Tibial nerve (tissue), 4 donors: Measurements from ENCODE around the gene MICB. TPM values are rescaled to one million over a fixed set of nuclear protein-coding genes. Genes with fewer than 3 reads are reported as not detected.

ENCODE experiments used
- DNase-seq, 2 donors: peaks; one replicate each; pipeline ENCODE4 v3.0.0-alpha.2; 2019; ENCODE audit warnings: low spot score in 2 of 2
- H3K27ac ChIP-seq, 4 donors: fragments of 200-600 bp; sonication (generic) in 3 of 4; one replicate each; pipeline ENCODE4 v1.5.1; 2017 to 2019; ENCODE audit warnings: mild to moderate bottlenecking in 1 of 4
- H3K27me3 ChIP-seq, 2 donors: fragments of 200-600 bp; sonication (generic) in 1 of 2; one replicate each; pipeline versions ENCODE4 v1.5.1 to v1.6.0; 2017 to 2019
- H3K36me3 ChIP-seq, 3 donors: fragments of 200-600 bp; sonication (generic); one replicate each; pipeline ENCODE4 v1.5.1; 2018 to 2019
- H3K4me1 ChIP-seq, 4 donors: fragments of 200-600 bp; sonication (generic) in 3 of 4; one replicate each; pipeline ENCODE4 v1.5.1; 2017 to 2019
- H3K4me3 ChIP-seq, 4 donors: fragments of 200-600 bp; sonication (generic) in 3 of 4; one replicate each; pipeline ENCODE4 v1.5.1; 2017 to 2019; ENCODE audit warnings: mild to moderate bottlenecking in 1 of 4, moderate library complexity in 1 of 4
- H3K9me3 ChIP-seq, 4 donors: fragments of 200-600 bp; sonication (generic) in 3 of 4; one replicate each; pipeline ENCODE4 v1.5.1; 2017 to 2019
- CTCF ChIP-seq, 5 experiments: fragments of 200-600 bp in 3 of 5; fragments of 450-650 bp in 2 of 5; sonication (generic) in 3 of 5; IDR thresholded peaks; one replicate each; pipeline ENCODE4 v1.5.1; 2016 to 2019; ENCODE audit warnings: antibody characterized with exemption in 5 of 5, mild to moderate bottlenecking in 3 of 5, moderate library complexity in 2 of 5
- EP300 ChIP-seq, 2 donors: sonication (generic); formaldehyde crosslinking; IDR thresholded peaks; one replicate each; pipeline ENCODE4 v1.6.1; 2017; ENCODE audit warnings: antibody characterized with exemption in 2 of 2, mild to moderate bottlenecking in 1 of 2
- POLR2A ChIP-seq, 2 donors: fragments of 450-650 bp; IDR thresholded peaks; one replicate each; pipeline ENCODE4 v1.6.1; 2017; ENCODE audit warnings: antibody characterized with exemption in 2 of 2, mild to moderate bottlenecking in 2 of 2, moderate library complexity in 2 of 2
- WGBS, 2 donors: methylation state at CpG; one replicate each; pipeline ENCODE4 v1.1.5; 2018; 5-methylcytosine and 5-hydroxymethylcytosine counted together
- total RNA-seq, 4 donors: library from RNA; depleted of rRNA; stranded (reverse); fragments of >200 nt; gene quantifications; one replicate each; pipeline ENCODE4 v1.1.0, GENCODE V29; 2016

MICB gene
- total RNA-seq, 4 donors from 2014 or later, result 1.0 to 8.0 (median 4.1) TPM

- Histone ChIP-seq H3K27ac (no peak overlapping the region), H3K27me3 (no peaks in the 10 kb centered on the region), H3K4me3 (no peak overlapping the region), H3K4me1 (peaks cover 0 to 16% (median 6%) of the 10 kb centered on the region in 4 donors), H3K9me3 (no peaks in the 10 kb centered on the region), H3K36me3 (no peaks in the 10 kb centered on the region)
- no peak for DNase-seq
- TF ChIP-seq CTCF (IDR thresholded peaks at IDR 0.05) (no peak), POLR2A (IDR thresholded peaks at IDR 0.05) (no peak), EP300 (IDR thresholded peaks at IDR 0.05) (no peak)
- WGBS, 2 donors, result 78 to 88% methylated on average over 1 of the region's 1 CpG
Observed at GRCh38 chr6:31465185-31465536, 32.8 kb upstream of the MICB start.

GRCh38 chr6:31465718-31466117 lies 32.2 kb upstream of the MICB start:
- no peaks in the 10 kb centered on the region for H3K36me3 ChIP-seq
- H3K27me3 ChIP-seq, result no peaks in the 10 kb centered on the region
- TF ChIP-seq POLR2A (IDR thresholded peaks at IDR 0.05), result no peak
- no peak for TF ChIP-seq EP300 (IDR thresholded peaks at IDR 0.05)
- no peak for TF ChIP-seq CTCF (IDR thresholded peaks at IDR 0.05)
- no peak overlapping the region for H3K4me3 ChIP-seq
- H3K27ac ChIP-seq, result no peak overlapping the region
- peaks cover 0 to 16% (median 6%) of the 10 kb centered on the region in 4 donors for H3K4me1 ChIP-seq
- no peaks in the 10 kb centered on the region for H3K9me3 ChIP-seq
- no peak for DNase-seq
- WGBS, 2 donors, result 92 to 95% methylated on average over 5 of the region's 5 CpGs

- 85 to 94% methylated on average over 4 of the region's 4 CpGs for WGBS, 2 donors
- Histone ChIP-seq H3K4me3 (no peak overlapping the region), H3K36me3 (no peaks in the 10 kb centered on the region), H3K27ac (no peak overlapping the region), H3K4me1 (peaks cover 0 to 16% (median 6%) of the 10 kb centered on the region in 4 donors), H3K27me3 (no peaks in the 10 kb centered on the region), H3K9me3 (no peaks in the 10 kb centered on the region)
- TF ChIP-seq EP300 (IDR thresholded peaks at IDR 0.05), result no peak
- TF ChIP-seq POLR2A (IDR thresholded peaks at IDR 0.05), result no peak
- TF ChIP-seq CTCF (IDR thresholded peaks at IDR 0.05), result no peak
- no peak for DNase-seq
Observed at GRCh38 chr6:31466466-31466865, 31.5 kb upstream of the MICB start.

GRCh38 chr6:31467151-31467550 lies 30.8 kb upstream of the MICB start:
- no peaks in the 10 kb centered on the region for H3K9me3 ChIP-seq
- TF ChIP-seq POLR2A (IDR thresholded peaks at IDR 0.05) (no peak), CTCF (IDR thresholded peaks at IDR 0.05) (no peak), EP300 (IDR thresholded peaks at IDR 0.05) (no peak)
- H3K4me1 ChIP-seq, result peaks cover 0 to 13% (median 6%) of the 10 kb centered on the region in 4 donors
- 60 to 68% methylated on average over 8 of the region's 8 CpGs for WGBS, 2 donors
- no peaks in the 10 kb centered on the region for H3K27me3 ChIP-seq
- H3K36me3 ChIP-seq, result no peaks in the 10 kb centered on the region
- no peak for DNase-seq
- no peak overlapping the region for H3K4me3 ChIP-seq
- no peak overlapping the region for H3K27ac ChIP-seq

- 85 to 95% methylated on average over 2 of the region's 2 CpGs for WGBS, 2 donors
Observed at GRCh38 chr6:31468311-31468710, 29.6 kb upstream of the MICB start.

More at GRCh38 chr6:31468311-31468710, 29.6 kb upstream of the MICB start:
- H3K4me3 ChIP-seq, result no peak overlapping the region
- no peaks in the 10 kb centered on the region for H3K27me3 ChIP-seq
- H3K4me1 ChIP-seq, result peaks cover 0 to 8% (median 2%) of the 10 kb centered on the region in 4 donors
- H3K9me3 ChIP-seq, result no peaks in the 10 kb centered on the region
- H3K27ac ChIP-seq, result no peak overlapping the region
- no peak for DNase-seq
- TF ChIP-seq POLR2A (IDR thresholded peaks at IDR 0.05) (no peak), CTCF (IDR thresholded peaks at IDR 0.05) (no peak), EP300 (IDR thresholded peaks at IDR 0.05) (no peak)
- no peaks in the 10 kb centered on the region for H3K36me3 ChIP-seq
